DOHH2 (cell line): ENCODE data around the gene B3GALNT2.

Experiments used
- H3F3A ChIP-seq: fragments of 200-600 bp; sonication (generic), shearing (Covaris generic); 2 replicates; pipeline ENCODE4 v1.6.0; 2016; ENCODE audit warnings: antibody characterized with exemption, mild to moderate bottlenecking; ENCODE audit not compliant: control insufficient read depth, insufficient read depth
- H3K27ac ChIP-seq: fragments of 200-600 bp; sonication (generic); 2 replicates; pipeline ENCODE4 v1.5.1; 2014; ENCODE audit warnings: low read depth, mild to moderate bottlenecking, low read length, moderate library complexity
- H3K27me3 ChIP-seq: fragments of 200-600 bp; sonication (generic); 2 replicates; pipeline ENCODE4 v1.6.1; 2014; ENCODE audit warnings: mild to moderate bottlenecking, low read length, mixed read lengths; ENCODE audit not compliant: control insufficient read depth
- H3K36me3 ChIP-seq: fragments of 200-600 bp; sonication (generic); 2 replicates; pipeline ENCODE4 v1.6.1; 2014; ENCODE audit warnings: mild to moderate bottlenecking, low read length, moderate library complexity, mixed read lengths; ENCODE audit not compliant: control insufficient read depth
- H3K4me1 ChIP-seq: fragments of 200-600 bp; sonication (generic); 2 replicates; pipeline ENCODE4 v1.6.1; 2014; ENCODE audit warnings: mild to moderate bottlenecking, low read length, mixed read lengths; ENCODE audit not compliant: control insufficient read depth
- H3K4me2 ChIP-seq: fragments of 200-600 bp; sonication (generic); 2 replicates; pipeline ENCODE4 v1.6.0; 2014; ENCODE audit warnings: mild to moderate bottlenecking, low read length, moderate library complexity
- H3K4me3 ChIP-seq: fragments of 200-600 bp; sonication (generic); 2 replicates; pipeline ENCODE4 v1.5.1; 2014; ENCODE audit warnings: mild to moderate bottlenecking, low read length, mixed read lengths
- H3K79me2 ChIP-seq: fragments of 200-600 bp; sonication (generic); 2 replicates; pipeline ENCODE4 v1.6.1; 2014; ENCODE audit warnings: mild to moderate bottlenecking, low read length, mixed read lengths; ENCODE audit not compliant: control insufficient read depth
- H3K9me2 ChIP-seq: fragments of 200-600 bp; sonication (generic); replicated peaks from 2 replicates; pipeline ENCODE4 v1.6.1; 2014; ENCODE audit warnings: mild to moderate bottlenecking, low read length, mixed read lengths; ENCODE audit not compliant: control insufficient read depth
- H3K9me3 ChIP-seq: fragments of 200-600 bp; sonication (generic); 2 replicates; pipeline ENCODE4 v1.6.1; 2014; ENCODE audit warnings: antibody characterized with exemption, low read length, mixed read lengths; ENCODE audit not compliant: control insufficient read depth, insufficient read depth
- H4K20me1 ChIP-seq: fragments of 200-600 bp; sonication (generic); 2 replicates; pipeline ENCODE4 v1.6.0; 2014; ENCODE audit warnings: low read depth, mild to moderate bottlenecking, antibody characterized with exemption, low read length, moderate library complexity; ENCODE audit not compliant: control insufficient read depth, insufficient read depth
- EZH2phosphoT487 ChIP-seq: fragments of 200-600 bp; sonication (generic); IDR thresholded peaks from 2 replicates; pipeline ENCODE4 v1.6.1; 2017; ENCODE audit warnings: borderline replicate concordance, mild to moderate bottlenecking, antibody characterized with exemption, low read length, moderate library complexity, mixed read lengths
- TF ChIP-seq, protein P1 (sequence below): fragments of 200-600 bp; sonication (generic); IDR thresholded peaks from one replicate; pipeline ENCODE4 v1.5.1; 2014; ENCODE audit warnings: antibody characterized with exemption, mild to moderate bottlenecking, low read depth, low read length; ENCODE audit not compliant: poor library complexity, severe bottlenecking

The B3GALNT2 gene

DNA sequence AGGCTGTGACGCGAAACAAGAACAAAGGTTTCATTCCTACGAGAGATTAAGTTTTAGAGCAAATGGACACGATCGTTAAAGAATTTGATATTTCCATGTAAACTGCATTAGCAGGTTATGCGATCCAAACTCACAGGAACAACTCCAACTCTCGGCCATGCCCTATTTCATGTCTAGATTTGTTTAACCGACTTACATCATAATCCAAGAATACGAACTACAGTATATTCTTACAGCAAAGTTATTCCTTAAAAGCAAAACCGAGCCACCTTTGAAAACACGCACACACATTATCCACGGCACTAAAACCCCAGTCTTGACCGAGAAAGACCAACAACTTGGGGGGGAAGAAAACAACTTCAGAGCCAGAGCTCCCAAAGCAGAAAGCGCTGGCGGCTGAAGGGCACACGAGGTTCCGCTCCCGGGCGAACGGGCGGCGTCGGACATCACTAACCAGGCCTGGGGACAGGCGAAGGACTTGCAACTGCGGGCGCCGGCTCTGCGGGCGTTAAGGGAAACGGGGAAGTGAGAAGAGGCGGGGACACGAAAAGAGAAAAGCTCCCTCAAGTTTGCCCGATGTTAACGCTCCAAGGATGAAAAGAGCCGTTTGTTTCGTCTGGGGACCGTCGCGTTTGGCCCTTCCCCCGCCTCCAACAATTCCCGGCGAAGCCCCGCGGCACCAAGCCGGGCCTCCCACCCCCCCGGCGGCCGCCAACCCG, 690 bp downstream of the B3GALNT2 start:
- TF ChIP-seq EZH2phosphoT487, result no peak
- TF ChIP-seq, protein P1, sequence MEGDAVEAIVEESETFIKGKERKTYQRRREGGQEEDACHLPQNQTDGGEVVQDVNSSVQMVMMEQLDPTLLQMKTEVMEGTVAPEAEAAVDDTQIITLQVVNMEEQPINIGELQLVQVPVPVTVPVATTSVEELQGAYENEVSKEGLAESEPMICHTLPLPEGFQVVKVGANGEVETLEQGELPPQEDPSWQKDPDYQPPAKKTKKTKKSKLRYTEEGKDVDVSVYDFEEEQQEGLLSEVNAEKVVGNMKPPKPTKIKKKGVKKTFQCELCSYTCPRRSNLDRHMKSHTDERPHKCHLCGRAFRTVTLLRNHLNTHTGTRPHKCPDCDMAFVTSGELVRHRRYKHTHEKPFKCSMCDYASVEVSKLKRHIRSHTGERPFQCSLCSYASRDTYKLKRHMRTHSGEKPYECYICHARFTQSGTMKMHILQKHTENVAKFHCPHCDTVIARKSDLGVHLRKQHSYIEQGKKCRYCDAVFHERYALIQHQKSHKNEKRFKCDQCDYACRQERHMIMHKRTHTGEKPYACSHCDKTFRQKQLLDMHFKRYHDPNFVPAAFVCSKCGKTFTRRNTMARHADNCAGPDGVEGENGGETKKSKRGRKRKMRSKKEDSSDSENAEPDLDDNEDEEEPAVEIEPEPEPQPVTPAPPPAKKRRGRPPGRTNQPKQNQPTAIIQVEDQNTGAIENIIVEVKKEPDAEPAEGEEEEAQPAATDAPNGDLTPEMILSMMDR, result no peak
- H3K79me2 ChIP-seq, result peaks cover 53% of the 10 kb centered on the region

DNA sequence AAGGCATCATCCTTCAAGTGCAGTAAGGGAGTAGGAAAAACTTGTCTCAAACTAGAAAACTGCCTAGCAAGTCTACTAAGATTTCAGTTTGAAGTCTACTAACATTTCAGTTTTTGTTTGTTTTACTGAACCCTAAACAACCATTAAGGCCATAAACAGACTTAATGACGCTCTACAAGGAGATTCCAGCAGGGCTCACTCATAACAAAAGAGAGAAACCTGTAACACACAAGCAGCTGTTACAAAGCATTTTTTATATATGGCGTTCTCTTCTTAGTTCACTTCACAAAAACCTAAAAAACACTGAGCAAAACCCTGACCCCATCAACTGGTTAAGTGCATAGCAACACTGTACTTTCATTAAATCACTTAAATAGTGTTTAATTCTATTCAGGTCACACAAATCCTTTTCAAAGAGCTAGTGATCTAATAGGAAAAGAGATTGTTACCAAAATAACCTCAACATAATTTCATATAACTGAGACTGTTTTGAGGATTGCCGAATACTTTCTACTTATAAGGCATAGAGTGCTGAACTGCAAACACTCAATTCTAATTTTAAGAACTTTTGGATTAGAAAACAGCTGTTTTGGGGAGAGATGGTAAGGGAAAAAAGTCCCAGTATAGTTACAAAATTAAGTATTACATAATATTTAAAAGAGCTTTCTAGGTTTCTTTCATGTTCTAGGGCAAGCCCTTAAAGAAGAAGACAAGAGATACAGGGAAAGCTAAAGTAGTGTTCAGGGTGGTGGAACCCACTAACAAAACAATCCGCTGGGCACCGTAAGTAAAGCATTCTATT, 1.4 kb downstream of the B3GALNT2 start:
- Histone ChIP-seq H3K27ac (no peak overlapping the region), H3F3A (peaks cover 9% of the 10 kb centered on the region), H3K9me3 (no peaks in the 10 kb centered on the region), H4K20me1 (peaks cover 4% of the 10 kb centered on the region), H3K4me1 (peaks cover 22% of the 10 kb centered on the region), H3K79me2 (peaks cover 61% of the 10 kb centered on the region), H3K4me3 (peak overlapping the region; percentile 93), H3K4me2 (peak overlapping the region; percentile 100), H3K27me3 (no peaks in the 10 kb centered on the region), H3K36me3 (0 out of 2 replicates have a peak, but pooled peaks cover 3% of the 10 kb centered on the region), H3K9me2 (no peaks in the 10 kb centered on the region)
- TF ChIP-seq EZH2phosphoT487, result no peak

More for the DNA sequence above, 690 bp downstream of the B3GALNT2 start:
- Histone ChIP-seq H3K27me3 (no peaks in the 10 kb centered on the region), H3F3A (peaks cover 9% of the 10 kb centered on the region), H3K9me3 (no peaks in the 10 kb centered on the region), H4K20me1 (peaks cover 4% of the 10 kb centered on the region), H3K4me1 (peaks cover 22% of the 10 kb centered on the region), H3K36me3 (0 out of 2 replicates have a peak, but pooled peaks cover 3% of the 10 kb centered on the region), H3K27ac (peak overlapping the region; percentile 17; the same call in 1 of the 2 replicates), H3K9me2 (no peaks in the 10 kb centered on the region), H3K4me2 (peak overlapping the region; percentile 100), H3K4me3 (peak overlapping the region; percentile 93)

DNA sequence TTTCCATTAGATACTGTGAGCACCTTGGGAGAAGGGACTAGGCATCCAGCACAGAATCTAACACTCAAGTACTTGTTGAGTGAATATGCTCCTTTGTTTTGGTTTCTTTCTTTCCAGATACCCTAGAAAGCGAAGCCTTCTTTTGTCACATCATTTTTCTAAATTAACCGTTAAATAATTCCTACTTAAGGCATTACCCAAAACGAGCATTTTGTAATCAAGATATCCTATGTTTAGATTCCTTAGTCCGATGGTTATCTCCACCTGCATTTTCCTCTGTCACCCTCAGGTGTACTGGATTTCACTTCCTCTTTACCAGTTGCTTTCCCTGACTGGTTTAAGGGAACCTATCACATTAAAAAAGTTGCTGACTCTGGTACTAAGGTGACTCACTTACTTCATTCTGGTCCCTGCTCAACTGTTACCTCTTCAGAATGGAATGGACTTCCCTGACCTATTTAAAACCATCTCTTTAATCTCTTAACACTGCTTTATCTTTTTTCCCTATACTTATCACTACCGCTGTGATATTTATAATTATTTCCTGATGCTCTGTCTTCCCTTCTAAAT, 3.2 kb downstream of the B3GALNT2 start:
- Histone ChIP-seq H4K20me1 (peaks cover 4% of the 10 kb centered on the region), H3K79me2 (peaks cover 70% of the 10 kb centered on the region)

More for the DNA sequence above, 3.2 kb downstream of the B3GALNT2 start:
- no peak overlapping the region for H3K4me3 ChIP-seq
- no peaks in the 10 kb centered on the region for H3K27me3 ChIP-seq
- TF ChIP-seq, protein P1, result no peak
- no peak overlapping the region for H3K4me2 ChIP-seq
- H3K9me2 ChIP-seq, result no peaks in the 10 kb centered on the region
- no peaks in the 10 kb centered on the region for H3K9me3 ChIP-seq
- no peak overlapping the region for H3K27ac ChIP-seq
- peaks cover 5% of the 10 kb centered on the region for H3F3A ChIP-seq
- H3K4me1 ChIP-seq, result peaks cover 15% of the 10 kb centered on the region
- H3K36me3 ChIP-seq, result 0 out of 2 replicates have a peak, but pooled peaks cover 3% of the 10 kb centered on the region
